ENCODE measurements around the gene MSL3. TPM values are rescaled to one million over a fixed set of nuclear protein-coding genes. Genes with fewer than 3 reads are reported as not detected.

MSL3 gene
- total and polyA plus RNA-seq, 2 of the 8 experiments (the other 6 are each of a cell fraction or from before 2014, with no cell fraction given): 10.6 to 12.3 TPM

DNA sequence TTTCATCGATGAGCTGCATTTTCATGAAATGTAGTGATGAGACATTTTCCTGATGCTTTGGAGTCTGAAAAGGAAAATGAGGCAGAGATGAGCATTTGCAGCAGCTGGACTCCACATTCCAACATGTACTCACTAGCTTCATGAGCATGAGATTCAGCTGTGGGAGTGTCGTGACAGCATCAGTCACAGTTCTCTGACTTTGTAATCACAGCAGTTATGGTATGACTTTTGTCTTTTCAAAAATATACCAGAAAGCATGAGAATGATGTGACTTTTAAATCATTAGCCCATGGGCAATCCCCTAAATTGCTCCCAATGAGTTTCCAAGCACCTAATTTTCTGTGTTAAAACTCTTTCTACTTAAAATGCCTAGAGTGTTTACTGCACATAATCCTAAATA is 18.3 kb upstream of the MSL3 start (continued):
- TF ChIP-seq RFX5 (IDR thresholded peaks at IDR 0.05; ENCODE audit: borderline replicate concordance, low read depth, low read length) (no peak), PHF8 (conservative IDR thresholded peaks at IDR 0.05; ENCODE audit: low read depth, low read length) (no peak), KDM5A (IDR thresholded peaks at IDR 0.05; ENCODE audit: low read length) (no peak), SIRT6 (IDR thresholded peaks at IDR 0.05; ENCODE audit: low read length) (no peak), GTF2F1 (IDR thresholded peaks at IDR 0.05; ENCODE audit: borderline replicate concordance, low read depth, low read length) (no peak), HDAC2 (IDR thresholded peaks at IDR 0.05; ENCODE audit: borderline replicate concordance in 1 of 2, low read depth in 2 of 2, low read length in 2 of 2) (no peak)

Data from H1 (cell line).